ENCODE results near the gene USP53.

The USP53 gene

GRCh38 chr4:119212234-119212963 is at the start of gene USP53:
Gene USP53 (plus strand): TSS chr4:119212713. CDS start chr4:119239760, 27,047 bp downstream.
- peak; percentile 91 for ATAC-seq
- TF ChIP-seq GLIS3 (CRISPR knock-in tag; IDR thresholded peaks at IDR 0.05) (0 out of 2 replicates have a peak, but pooled peaks have one; percentile 38), ZFP3 (CRISPR knock-in tag; IDR thresholded peaks at IDR 0.05) (peak; percentile 22; the same call in 1 of the 2 replicates), TSHZ2 (CRISPR knock-in tag; IDR thresholded peaks at IDR 0.05) (0 out of 2 replicates have a peak, but pooled peaks have one; percentile 33), OSR1 (CRISPR knock-in tag; IDR thresholded peaks at IDR 0.05) (no peak)

GRCh38 chr4:119165767-119166166 is 46.7 kb upstream of the USP53 start:
- TF ChIP-seq TSHZ2 (CRISPR knock-in tag; IDR thresholded peaks at IDR 0.05) (no peak), ZFP3 (CRISPR knock-in tag; IDR thresholded peaks at IDR 0.05) (no peak), POU6F1 (CRISPR knock-in tag; IDR thresholded peaks at IDR 0.05; ENCODE audit: borderline replicate concordance, low read depth) (no peak), ZNF70 (CRISPR knock-in tag; IDR thresholded peaks at IDR 0.05) (no peak), PPARA (CRISPR knock-in tag; IDR thresholded peaks at IDR 0.05; ENCODE audit: borderline replicate concordance) (no peak), CREB5 (CRISPR knock-in tag; IDR thresholded peaks at IDR 0.05; ENCODE audit: low read depth) (no peak), ISL1 (CRISPR knock-in tag; IDR thresholded peaks at IDR 0.05) (no peak), CSRNP3 (CRISPR knock-in tag; IDR thresholded peaks at IDR 0.05) (no peak), OSR1 (CRISPR knock-in tag; IDR thresholded peaks at IDR 0.05) (no peak), CSDC2 (CRISPR knock-in tag; IDR thresholded peaks at IDR 0.05) (no peak)
- ATAC-seq: no peak

DNA sequence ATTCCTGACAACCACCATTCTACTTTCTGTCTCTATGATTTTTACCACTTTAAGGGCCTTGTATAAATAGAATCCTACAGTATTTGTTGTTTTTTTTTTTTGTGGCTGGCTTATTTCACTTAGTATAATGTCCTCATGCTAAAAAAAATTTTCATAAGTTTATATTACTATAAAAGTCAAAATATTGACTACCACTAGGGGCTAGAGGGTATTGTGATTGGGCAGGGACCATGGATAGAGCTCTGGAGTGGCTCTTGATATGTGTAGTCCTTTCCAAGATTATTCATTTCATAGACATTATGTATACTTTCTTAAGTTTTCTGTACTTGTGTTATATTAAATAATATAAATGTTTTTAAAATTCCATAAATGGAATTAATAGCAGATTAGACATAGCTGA is 42.3 kb upstream of the USP53 start:
- no peak for ATAC-seq
- TF ChIP-seq TOX (CRISPR knock-in tag; IDR thresholded peaks at IDR 0.05; ENCODE audit: borderline replicate concordance): no peak
- TF ChIP-seq BACH2 (CRISPR knock-in tag; IDR thresholded peaks at IDR 0.05; ENCODE audit: borderline replicate concordance): no peak
- no peak for TF ChIP-seq ZFP30 (CRISPR knock-in tag; IDR thresholded peaks at IDR 0.05)
- TF ChIP-seq CREB5 (CRISPR knock-in tag; IDR thresholded peaks at IDR 0.05; ENCODE audit: low read depth): no peak
- no peak for TF ChIP-seq ZNF8 (CRISPR knock-in tag; IDR thresholded peaks at IDR 0.05)
- TF ChIP-seq ISL1 (CRISPR knock-in tag; IDR thresholded peaks at IDR 0.05): no peak
- no peak for TF ChIP-seq ZFP3 (CRISPR knock-in tag; IDR thresholded peaks at IDR 0.05)
- TF ChIP-seq ESRRG (CRISPR knock-in tag; IDR thresholded peaks at IDR 0.05): no peak
- TF ChIP-seq PATZ1 (CRISPR knock-in tag; IDR thresholded peaks at IDR 0.05; ENCODE audit: borderline replicate concordance): no peak
- TF ChIP-seq ZNF70 (CRISPR knock-in tag; IDR thresholded peaks at IDR 0.05): no peak
- no peak for TF ChIP-seq ZC3H10 (CRISPR knock-in tag; IDR thresholded peaks at IDR 0.05)
- no peak for TF ChIP-seq ZNF565 (CRISPR knock-in tag; conservative IDR thresholded peaks at IDR 0.05; ENCODE audit: low read depth)
